Activated naive CD8-positive, alpha-beta T cell treated with anti-CD3 and anti-CD28 coated beads, Interleukin-2, amount 10 ng/mL, durations not matched to agents 7 days and 5 days (primary cell): ENCODE measurements around the gene RABGAP1L. TPM values are rescaled to one million over a fixed set of nuclear protein-coding genes. Genes with fewer than 3 reads are reported as not detected.

Source experiments
- ATAC-seq: fragments of 150-1000 bp; cut with Tn5 transposase; one replicate; pipeline ENCODE4 v1.10.0; 2021; ENCODE audit warnings: low read depth, moderate library complexity
- POLR2A ChIA-PET: fragments of 350-600 bp; sonication (Branson Sonifier 250); formaldehyde crosslinking; loops from one replicate; lab custom pipeline; 2021; ENCODE audit warnings: antibody characterized with exemption; lab: Charles Lee
- DNase-seq: peaks from one replicate; pipeline ENCODE4 v3.0.0; 2021
- H3K27ac Mint-ChIP-seq: one replicate; pipeline ENCODE4 v1.8.0; 2022; ENCODE audit warnings: mild to moderate bottlenecking, mixed read lengths
- H3K27me3 Mint-ChIP-seq: one replicate; pipeline ENCODE4 v1.8.0; 2022; ENCODE audit warnings: mild to moderate bottlenecking, moderate library complexity, mixed read lengths
- H3K36me3 Mint-ChIP-seq: one replicate; pipeline ENCODE4 v1.8.0; 2021; ENCODE audit warnings: mild to moderate bottlenecking, mixed read lengths
- H3K4me1 Mint-ChIP-seq: one replicate; pipeline ENCODE4 v1.8.0; 2021; ENCODE audit warnings: mixed read lengths
- H3K4me3 Mint-ChIP-seq: one replicate; pipeline ENCODE4 v1.8.0; 2022; ENCODE audit warnings: mild to moderate bottlenecking, moderate library complexity, mixed read lengths
- H3K9me3 Mint-ChIP-seq: one replicate; pipeline ENCODE4 v1.8.0; 2021; ENCODE audit warnings: mixed read lengths
- total RNA-seq, 2 experiments: library from RNA; stranded (reverse); gene quantifications; one replicate each; pipeline ENCODE4 v1.2.3, GENCODE V29; 2021

The RABGAP1L gene
- total RNA-seq, 2 experiments from 2014 or later = 64.8 to 69.9 TPM

DNA sequence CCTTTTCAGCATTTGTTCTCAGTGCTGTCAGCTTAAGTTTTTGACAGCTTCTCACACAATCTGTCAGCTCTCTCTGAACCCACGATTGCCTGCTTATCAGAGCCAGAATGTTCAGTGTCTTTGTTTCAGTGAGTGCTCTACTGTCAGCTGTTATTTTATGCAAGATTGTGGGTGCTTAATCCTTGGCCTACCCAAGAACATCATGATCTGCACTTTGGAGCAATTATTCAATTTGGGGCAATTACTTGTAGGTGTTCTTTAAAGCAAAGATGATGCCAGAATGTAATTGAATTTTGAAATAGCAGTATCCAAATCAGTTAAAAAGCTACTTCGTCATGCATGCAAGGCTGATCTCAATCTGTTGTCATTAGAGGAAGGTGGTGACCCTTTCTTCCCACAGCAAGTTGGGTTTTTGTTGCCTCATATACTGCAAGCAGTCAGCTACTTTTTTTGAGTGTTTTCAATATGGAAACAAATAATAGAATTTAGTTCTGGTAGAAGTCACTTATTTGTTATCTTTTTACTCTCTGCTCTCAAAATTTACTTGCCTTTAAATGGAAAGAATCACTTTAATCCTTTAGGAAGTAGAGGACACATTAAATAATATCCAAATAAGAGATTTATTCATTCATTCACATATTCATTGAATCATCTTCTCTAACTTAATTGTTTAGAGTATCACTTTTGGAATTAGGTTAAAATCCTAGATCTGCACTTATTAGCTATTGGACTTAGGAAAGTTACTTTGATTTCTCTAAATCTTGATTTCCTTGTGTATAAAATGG is 586.9 kb downstream of the RABGAP1L start:
- no peak for ATAC-seq
- no peak overlapping the region for H3K27ac Mint-ChIP-seq
- H3K27me3 Mint-ChIP-seq = peaks cover 3% of the 10 kb centered on the region
- H3K36me3 Mint-ChIP-seq = no peaks in the 10 kb centered on the region
- H3K4me1 Mint-ChIP-seq = peaks cover 3% of the 10 kb centered on the region
- POLR2A ChIA-PET = no interaction called here
- H3K4me3 Mint-ChIP-seq = no peak overlapping the region
- DNase-seq = no peak
- no peaks in the 10 kb centered on the region for H3K9me3 Mint-ChIP-seq

DNA sequence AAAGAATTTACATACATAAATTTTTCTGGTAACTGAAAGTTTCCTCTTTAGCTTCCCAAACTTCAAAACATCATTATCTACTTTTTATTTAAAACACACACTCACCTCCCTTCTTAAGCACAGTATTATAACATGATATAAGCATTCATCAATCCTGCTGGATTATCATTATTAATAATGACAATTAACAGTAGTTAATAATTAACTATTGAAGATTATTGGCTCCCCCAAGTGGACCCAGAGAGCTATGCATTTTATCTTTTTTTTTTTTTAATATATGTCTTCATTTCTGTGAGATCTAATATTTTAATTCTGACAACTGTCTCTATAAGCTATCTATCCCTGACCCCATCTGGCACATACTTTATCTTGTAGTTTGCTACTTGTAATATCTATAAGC is 588.3 kb downstream of the RABGAP1L start:
- Mint-ChIP-seq H3K9me3 (no peaks in the 10 kb centered on the region), H3K27me3 (peaks cover 3% of the 10 kb centered on the region), H3K36me3 (no peaks in the 10 kb centered on the region), H3K4me1 (peaks cover 3% of the 10 kb centered on the region), H3K27ac (no peak overlapping the region), H3K4me3 (no peak overlapping the region)
- ATAC-seq (no peak), DNase-seq (no peak)
- POLR2A ChIA-PET = no interaction called here

DNA sequence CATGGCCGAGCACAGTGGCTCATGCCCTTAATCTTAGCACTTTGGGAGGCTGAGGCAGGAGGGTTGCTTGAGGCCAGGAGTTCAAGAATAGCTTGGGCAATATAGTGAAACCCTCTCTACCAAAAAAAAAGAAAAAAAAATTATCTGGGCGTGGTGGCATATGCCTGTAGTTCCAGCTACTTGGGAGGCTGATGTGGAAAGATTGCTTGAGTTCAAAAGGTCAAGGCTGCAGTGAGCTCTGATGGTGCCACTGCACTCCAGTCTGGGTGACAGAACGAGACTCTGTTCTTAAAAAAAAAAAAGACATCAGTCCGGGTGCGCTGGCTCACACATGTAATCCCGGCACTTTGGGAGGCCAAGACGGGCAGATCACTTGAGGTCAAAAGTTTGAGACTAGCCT is 589.3 kb downstream of the RABGAP1L start:
- Mint-ChIP-seq H3K4me3 (no peak overlapping the region), H3K27me3 (peaks cover 3% of the 10 kb centered on the region), H3K9me3 (no peaks in the 10 kb centered on the region), H3K36me3 (no peaks in the 10 kb centered on the region), H3K27ac (no peak overlapping the region), H3K4me1 (peaks cover 1% of the 10 kb centered on the region)
- no peak for ATAC-seq
- DNase-seq = no peak
- POLR2A ChIA-PET = no interaction called here

DNA sequence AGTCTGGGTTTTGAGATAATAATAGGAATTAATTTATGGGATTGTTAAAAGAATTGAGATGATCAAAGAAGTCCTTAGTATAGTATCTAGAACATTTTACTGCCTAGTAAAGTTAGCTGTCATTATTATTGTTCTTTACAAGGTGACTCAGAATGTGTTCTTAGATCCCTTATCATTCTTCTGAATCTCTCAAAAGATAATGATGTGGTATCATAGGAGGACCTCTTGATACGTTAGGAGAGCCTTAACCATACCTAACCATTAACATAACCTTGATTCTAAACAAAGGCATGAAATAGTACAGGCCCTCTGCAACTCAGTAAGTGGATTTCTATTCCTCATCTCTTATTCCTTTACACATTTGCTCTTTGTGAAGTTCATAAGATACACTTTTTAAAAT is 593.8 kb downstream of the RABGAP1L start:
- Mint-ChIP-seq H3K9me3 (no peaks in the 10 kb centered on the region), H3K4me1 (no peaks in the 10 kb centered on the region), H3K4me3 (no peak overlapping the region), H3K27ac (no peak overlapping the region), H3K36me3 (no peaks in the 10 kb centered on the region), H3K27me3 (no peaks in the 10 kb centered on the region)
- ATAC-seq (no peak), DNase-seq (no peak)
- POLR2A ChIA-PET = no interaction called here

DNA sequence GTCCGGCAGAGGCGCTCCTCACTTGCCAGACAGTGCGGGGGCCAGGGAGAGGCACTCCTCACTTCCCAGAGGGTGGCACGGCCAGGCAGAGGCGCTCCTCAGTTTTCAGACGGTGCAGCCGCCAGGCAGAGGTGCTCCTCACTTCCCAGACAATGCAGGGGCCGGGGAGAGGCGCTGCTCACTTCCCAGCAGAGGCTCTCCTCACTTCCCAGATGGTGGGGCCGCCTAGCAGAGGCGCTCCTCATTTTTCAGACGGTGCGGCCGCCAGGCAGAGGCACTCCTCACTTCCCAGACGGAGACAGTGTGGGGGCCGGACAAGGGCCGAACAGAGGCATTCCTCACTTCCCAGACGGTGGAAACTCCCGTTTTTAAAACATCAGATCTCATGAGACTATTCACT is 602.0 kb downstream of the RABGAP1L start:
- Mint-ChIP-seq H3K27ac (no peak overlapping the region), H3K36me3 (no peaks in the 10 kb centered on the region), H3K4me3 (no peak overlapping the region), H3K27me3 (no peaks in the 10 kb centered on the region), H3K4me1 (no peaks in the 10 kb centered on the region), H3K9me3 (no peaks in the 10 kb centered on the region)
- POLR2A ChIA-PET = no interaction called here
- ATAC-seq (no peak), DNase-seq (no peak)

DNA sequence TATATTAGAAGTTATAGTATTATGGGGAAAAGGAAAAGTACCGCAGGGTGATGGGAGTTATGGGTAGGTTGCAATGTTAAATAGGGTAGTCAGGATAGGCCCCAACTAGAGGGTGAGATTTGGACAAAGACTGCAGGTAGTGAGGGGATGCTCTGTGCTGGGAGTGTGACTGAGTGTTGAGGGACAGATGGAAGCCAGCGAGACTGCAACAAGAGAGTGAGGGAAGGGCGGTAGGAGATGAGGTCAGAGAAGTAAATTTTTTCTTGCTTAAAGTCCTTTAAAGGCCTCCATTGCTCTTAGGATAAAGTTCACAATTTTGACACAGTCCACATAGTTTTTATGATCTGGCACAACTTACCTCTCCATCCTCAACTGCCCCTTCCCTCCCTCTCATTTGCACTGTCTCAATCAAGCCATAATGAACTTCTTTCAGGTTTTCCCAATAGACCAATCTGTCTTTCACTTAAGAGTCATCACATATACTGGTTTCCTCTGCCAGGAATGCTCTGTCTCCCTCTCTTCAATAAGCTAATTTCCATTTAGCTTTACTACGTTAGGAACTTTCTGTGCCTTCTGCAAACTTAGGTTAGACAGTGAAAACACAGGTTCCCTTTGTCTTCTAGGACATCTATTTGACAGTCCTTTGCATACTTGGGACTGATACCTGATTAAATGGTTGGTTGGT is 602.7 kb downstream of the RABGAP1L start:
- Mint-ChIP-seq H3K9me3 (no peaks in the 10 kb centered on the region), H3K27me3 (no peaks in the 10 kb centered on the region), H3K36me3 (no peaks in the 10 kb centered on the region), H3K27ac (no peak overlapping the region), H3K4me3 (no peak overlapping the region), H3K4me1 (no peaks in the 10 kb centered on the region)
- no peak for ATAC-seq
- no peak for DNase-seq
- POLR2A ChIA-PET = no interaction called here

DNA sequence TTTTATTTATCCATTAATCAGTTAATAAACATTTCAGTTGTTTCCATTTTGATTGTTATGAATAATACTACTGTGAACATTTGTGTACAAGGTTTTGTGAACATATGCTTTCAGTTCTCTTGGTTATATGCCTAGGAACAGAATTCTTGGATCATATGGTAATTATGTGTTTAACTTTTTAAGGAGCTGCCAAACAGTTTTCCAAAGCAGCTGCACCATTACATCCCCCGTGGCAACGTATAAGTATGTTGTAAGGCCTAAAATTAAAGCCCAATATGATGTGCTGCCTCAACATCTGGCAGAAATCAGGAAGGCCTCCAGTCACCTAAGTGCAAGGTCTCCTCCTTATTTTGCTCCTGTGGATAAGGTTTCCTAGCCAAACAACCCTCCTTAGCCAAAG is 604.9 kb downstream of the RABGAP1L start:
- ATAC-seq = no peak
- POLR2A ChIA-PET = no interaction called here
- Mint-ChIP-seq H3K27me3 (no peaks in the 10 kb centered on the region), H3K4me1 (peaks cover 4% of the 10 kb centered on the region), H3K27ac (no peak overlapping the region), H3K4me3 (no peak overlapping the region), H3K9me3 (no peaks in the 10 kb centered on the region), H3K36me3 (no peaks in the 10 kb centered on the region)
- no peak for DNase-seq

DNA sequence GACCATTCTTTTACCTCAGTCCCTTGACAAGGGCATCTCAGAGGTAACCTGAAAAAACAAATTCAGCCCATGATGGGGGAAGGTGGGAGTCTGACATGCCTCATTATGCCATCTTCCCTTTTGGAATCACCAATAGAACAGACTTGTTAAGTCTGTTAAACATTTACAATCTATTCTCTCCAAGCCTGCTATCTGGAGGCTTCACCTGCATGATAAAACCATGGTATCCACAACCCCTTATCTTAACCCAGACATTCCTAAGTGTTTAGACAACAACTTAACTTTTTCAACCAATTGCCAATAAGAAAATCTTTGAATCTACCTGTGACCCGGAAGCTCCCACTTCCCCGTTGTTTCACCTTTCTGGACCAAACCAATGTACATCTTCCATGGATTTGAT is 607.4 kb downstream of the RABGAP1L start:
- no peaks in the 10 kb centered on the region for H3K9me3 Mint-ChIP-seq
- H3K27me3 Mint-ChIP-seq = no peaks in the 10 kb centered on the region
- H3K27ac Mint-ChIP-seq = no peak overlapping the region
- peaks cover 4% of the 10 kb centered on the region for H3K4me1 Mint-ChIP-seq
- DNase-seq = no peak
- H3K4me3 Mint-ChIP-seq = no peak overlapping the region
- POLR2A ChIA-PET = no interaction called here
- ATAC-seq = no peak
- H3K36me3 Mint-ChIP-seq = no peaks in the 10 kb centered on the region

DNA sequence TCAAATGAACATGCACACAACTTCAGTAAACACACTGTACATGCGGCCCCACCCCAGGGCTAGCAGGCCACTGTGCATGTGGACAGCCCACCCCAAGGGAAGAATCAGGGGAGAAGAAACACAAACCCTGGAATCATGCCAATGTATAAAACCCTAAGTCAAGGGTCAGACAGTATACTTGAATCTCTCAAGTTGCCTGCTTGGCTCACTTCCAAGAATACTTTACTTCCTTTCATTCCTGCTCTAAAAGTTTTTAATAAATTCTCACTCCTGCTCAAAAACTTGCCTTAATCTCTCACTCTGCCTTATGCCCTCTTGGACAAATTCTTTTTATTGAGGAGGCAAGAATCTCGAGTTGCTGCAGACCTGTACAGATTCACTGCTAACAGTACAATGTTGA is 609.2 kb downstream of the RABGAP1L start:
- Mint-ChIP-seq H3K36me3 (no peaks in the 10 kb centered on the region), H3K9me3 (no peaks in the 10 kb centered on the region), H3K27me3 (no peaks in the 10 kb centered on the region), H3K4me1 (peaks cover 6% of the 10 kb centered on the region), H3K27ac (no peak overlapping the region), H3K4me3 (no peak overlapping the region)
- POLR2A ChIA-PET = no interaction called here
- DNase-seq (no peak), ATAC-seq (no peak)

DNA sequence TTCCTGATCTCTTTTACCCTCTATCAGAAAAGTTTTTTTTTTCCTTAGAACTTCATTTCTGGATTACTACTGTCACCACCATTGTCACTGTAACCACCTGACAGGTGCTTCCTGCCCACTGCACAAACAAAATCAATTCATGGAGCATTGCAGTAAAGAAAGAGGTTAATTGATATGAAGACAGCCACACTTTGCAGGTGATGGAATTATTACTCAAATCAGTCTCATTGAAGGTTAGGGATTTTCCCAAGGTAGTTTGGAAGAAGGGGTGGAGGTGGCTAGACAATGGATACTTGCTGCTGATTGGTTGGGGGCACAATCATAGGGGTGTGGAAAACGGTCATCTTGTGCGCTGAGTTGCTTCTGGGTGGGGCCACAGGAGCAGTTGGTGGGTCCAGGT is 609.6 kb downstream of the RABGAP1L start:
- POLR2A ChIA-PET = no interaction called here
- no peak for DNase-seq

DNA sequence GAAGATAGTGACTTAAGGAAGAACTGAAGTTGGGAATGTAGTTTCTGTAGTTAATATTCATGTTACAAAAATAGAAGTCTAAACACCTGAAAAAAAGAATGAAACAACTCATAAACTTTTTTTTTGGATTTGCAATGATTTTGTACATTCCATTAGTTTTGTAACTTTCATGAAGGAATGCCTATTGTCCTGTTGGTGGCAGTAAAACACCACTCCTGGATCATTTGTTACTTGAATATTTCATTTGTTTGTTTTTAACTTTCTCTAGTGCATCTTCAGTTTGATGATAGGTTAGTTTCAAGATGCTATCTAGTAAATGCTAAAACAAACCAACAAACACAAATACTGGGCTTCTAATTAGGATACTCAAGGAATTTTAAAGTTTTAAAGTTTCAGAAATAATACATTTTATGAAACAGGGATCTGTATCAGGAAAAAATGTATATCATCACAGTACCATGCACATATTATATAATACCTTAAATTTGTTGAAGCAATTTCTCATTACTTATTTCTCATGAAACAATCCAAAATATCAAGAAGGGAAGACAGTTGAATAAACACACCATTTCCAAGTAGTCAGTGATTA is 610.7 kb downstream of the RABGAP1L start:
- H3K36me3 Mint-ChIP-seq = no peaks in the 10 kb centered on the region
- no peaks in the 10 kb centered on the region for H3K27me3 Mint-ChIP-seq
- H3K9me3 Mint-ChIP-seq = no peaks in the 10 kb centered on the region
- POLR2A ChIA-PET = no interaction called here
- H3K27ac Mint-ChIP-seq = no peak overlapping the region
- DNase-seq (no peak), ATAC-seq (no peak)
- H3K4me1 Mint-ChIP-seq = peaks cover 6% of the 10 kb centered on the region
- no peak overlapping the region for H3K4me3 Mint-ChIP-seq

More for the DNA sequence above, 609.6 kb downstream of the RABGAP1L start:
- Mint-ChIP-seq H3K27me3 (no peaks in the 10 kb centered on the region), H3K4me3 (no peak overlapping the region), H3K36me3 (no peaks in the 10 kb centered on the region), H3K4me1 (peaks cover 6% of the 10 kb centered on the region), H3K9me3 (no peaks in the 10 kb centered on the region), H3K27ac (no peak overlapping the region)
- ATAC-seq = no peak

DNA sequence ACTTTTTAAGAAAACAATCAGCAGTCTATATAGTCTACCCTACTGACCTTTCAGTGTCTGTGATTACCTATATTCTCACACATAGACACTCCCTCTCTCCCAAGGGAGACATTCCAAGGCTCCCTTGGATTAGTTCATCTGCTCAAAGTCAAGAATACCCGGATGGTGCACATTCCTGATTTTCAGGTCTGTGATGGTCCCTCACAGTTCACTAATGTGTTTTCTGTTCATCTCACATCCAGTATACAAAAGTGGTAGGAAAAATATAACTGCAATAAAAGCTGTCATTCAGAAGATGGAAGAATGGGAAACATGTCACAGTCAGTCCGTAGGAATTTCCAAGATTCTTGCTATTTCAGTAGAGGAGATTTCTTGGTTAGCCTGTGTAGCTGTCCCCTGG is 616.3 kb downstream of the RABGAP1L start:
- ATAC-seq = no peak
- no peak for DNase-seq
- Mint-ChIP-seq H3K36me3 (no peaks in the 10 kb centered on the region), H3K4me3 (no peak overlapping the region), H3K4me1 (peaks cover 2% of the 10 kb centered on the region), H3K27me3 (no peaks in the 10 kb centered on the region), H3K9me3 (peaks cover 3% of the 10 kb centered on the region), H3K27ac (no peak overlapping the region)
- POLR2A ChIA-PET = interaction anchor here (0.6 kb wide), 1 partner anchor 521 kb away, joined by 3 read pairs; no protein-coding TSS in a partner anchor

DNA sequence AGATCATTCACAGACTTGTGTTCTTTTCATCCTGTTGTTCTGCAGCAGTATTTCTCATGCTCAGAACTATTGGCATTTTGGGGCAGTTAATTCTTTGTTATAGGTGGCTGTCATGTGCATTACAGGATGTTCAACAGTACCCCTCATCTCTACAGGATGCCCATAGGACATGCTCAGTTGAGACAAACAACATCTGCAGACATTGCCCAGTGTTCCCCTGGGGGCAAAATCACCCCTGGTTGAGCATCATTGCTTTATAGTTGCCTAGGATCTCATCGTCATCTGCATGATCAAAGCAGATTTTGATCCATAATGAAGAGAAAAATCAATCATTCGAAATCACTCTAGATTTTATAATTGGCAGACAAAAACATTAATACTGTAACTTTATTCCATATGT is 617.9 kb downstream of the RABGAP1L start:
- H3K9me3 Mint-ChIP-seq = peaks cover 4% of the 10 kb centered on the region
- H3K27me3 Mint-ChIP-seq = no peaks in the 10 kb centered on the region
- ATAC-seq (no peak), DNase-seq (no peak)
- POLR2A ChIA-PET = no interaction called here
- H3K27ac Mint-ChIP-seq = no peak overlapping the region
- H3K4me1 Mint-ChIP-seq = peaks cover 2% of the 10 kb centered on the region
- H3K36me3 Mint-ChIP-seq = no peaks in the 10 kb centered on the region
- no peak overlapping the region for H3K4me3 Mint-ChIP-seq

DNA sequence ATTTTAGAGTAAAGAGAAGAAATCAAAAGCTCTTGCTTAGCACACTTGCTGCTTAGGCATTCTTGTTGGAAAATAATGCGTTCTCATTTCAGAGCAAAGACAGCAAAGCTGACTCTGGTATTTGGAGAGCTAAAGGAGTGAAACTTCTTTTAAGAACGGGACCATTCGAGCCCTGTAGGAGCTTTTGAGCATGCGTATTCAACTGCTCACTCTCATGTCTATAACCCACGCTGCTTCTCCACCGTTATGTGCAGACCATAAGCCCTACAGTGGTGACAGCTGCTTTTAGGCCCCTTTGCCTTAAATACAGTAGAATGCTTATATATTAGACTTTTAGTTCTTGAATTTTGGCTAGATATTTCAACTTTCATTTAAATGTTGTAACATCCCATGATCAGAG is 626.2 kb downstream of the RABGAP1L start:
- POLR2A ChIA-PET = no interaction called here
- Mint-ChIP-seq H3K4me3 (no peak overlapping the region), H3K36me3 (no peaks in the 10 kb centered on the region), H3K4me1 (peaks cover 10% of the 10 kb centered on the region), H3K27me3 (no peaks in the 10 kb centered on the region), H3K9me3 (peaks cover 3% of the 10 kb centered on the region), H3K27ac (no peak overlapping the region)
- DNase-seq (no peak), ATAC-seq (no peak)
